ENCODE measurements around the gene LINGO1.
A peak's percentile ranks its signal among the peaks of the same experiment; 100 is the strongest.

The LINGO1 gene

GRCh38 chr15:77656294-77656693, 23.6 kb upstream of the LINGO1 start:
- no peak for DNase-seq (ENCODE audit: low spot score)

- DNase-seq (ENCODE audit: low spot score) = peak; percentile 50
Observed at GRCh38 chr15:77654975-77655374, 22.3 kb upstream of the LINGO1 start.

- DNase-seq (ENCODE audit: low spot score) = no peak
Observed at GRCh38 chr15:77653832-77654480, 21.2 kb upstream of the LINGO1 start.

- peak; percentile 46 for DNase-seq (ENCODE audit: low spot score)
Observed at GRCh38 chr15:77650265-77650664, 17.6 kb upstream of the LINGO1 start.

- DNase-seq (ENCODE audit: low spot score) = no peak
Observed at GRCh38 chr15:77649610-77650009, 16.9 kb upstream of the LINGO1 start.

GRCh38 chr15:77649017-77649416, 16.3 kb upstream of the LINGO1 start:
- DNase-seq (ENCODE audit: low spot score) = no peak

GRCh38 chr15:77647961-77648360, 15.2 kb upstream of the LINGO1 start:
- DNase-seq (ENCODE audit: low spot score) = no peak

GRCh38 chr15:77646104-77646694, 13.5 kb upstream of the LINGO1 start:
- DNase-seq (ENCODE audit: low spot score) = no peak

GRCh38 chr15:77645602-77646001, 12.9 kb upstream of the LINGO1 start:
- DNase-seq (ENCODE audit: low spot score) = no peak

GRCh38 chr15:77644543-77645247, 12.0 kb upstream of the LINGO1 start:
- DNase-seq (ENCODE audit: low spot score) = no peak

GRCh38 chr15:77643764-77644163, 11.1 kb upstream of the LINGO1 start:
- no peak for DNase-seq (ENCODE audit: low spot score)

GRCh38 chr15:77642793-77643430, 10.2 kb upstream of the LINGO1 start:
- no peak for DNase-seq (ENCODE audit: low spot score)

- DNase-seq (ENCODE audit: low spot score) = no peak
Observed at GRCh38 chr15:77641999-77642398, 9.3 kb upstream of the LINGO1 start.

- DNase-seq (ENCODE audit: low spot score) = no peak
Observed at GRCh38 chr15:77640615-77641014, 7.9 kb upstream of the LINGO1 start.

- DNase-seq (ENCODE audit: low spot score) = no peak
Observed at GRCh38 chr15:77639431-77639830, 6.7 kb upstream of the LINGO1 start.

- DNase-seq (ENCODE audit: low spot score) = no peak
Observed at GRCh38 chr15:77637851-77638692, 5.4 kb upstream of the LINGO1 start.

- DNase-seq (ENCODE audit: low spot score) = no peak
Observed at GRCh38 chr15:77636209-77636608, 3.5 kb upstream of the LINGO1 start.

GRCh38 chr15:77634266-77634962, 1.7 kb upstream of the LINGO1 start:
- peak; percentile 72 for DNase-seq (ENCODE audit: low spot score)

- DNase-seq (ENCODE audit: low spot score) = no peak
Observed at GRCh38 chr15:77633913-77634265, 1.2 kb upstream of the LINGO1 start.

GRCh38 chr15:77633134-77633912, 611 bp upstream of the LINGO1 start:
- peak; percentile 69 for DNase-seq (ENCODE audit: low spot score)
